Activated CD4-positive, alpha-beta T cell treated with anti-CD3 and anti-CD28 coated beads for 36 hours (primary cell): ENCODE measurements around the gene MEIOB. TPM values are rescaled to one million over a fixed set of nuclear protein-coding genes. Genes with fewer than 3 reads are reported as not detected.
A peak's percentile ranks its signal among the peaks of the same experiment; 100 is the strongest.

ENCODE experiments used
- ATAC-seq: fragments of 200-7000 bp; cut with Tn5 transposase; one replicate; pipeline ENCODE4 v1.10.0; 2021; ENCODE audit warnings: mild to moderate bottlenecking, moderate library complexity
- CTCF ChIA-PET: fragments of 350-600 bp; sonication (Branson Sonifier 250); formaldehyde crosslinking; loops from one replicate; lab custom pipeline; 2021; ENCODE audit warnings: antibody characterized with exemption; lab: Charles Lee
- POLR2A ChIA-PET: fragments of 350-600 bp; sonication (Branson Sonifier 250); formaldehyde crosslinking; loops from one replicate; lab custom pipeline; 2021; ENCODE audit warnings: antibody characterized with exemption, inconsistent platforms; lab: Charles Lee
- DNase-seq: peaks from one replicate; pipeline ENCODE4 v3.0.0-alpha.2; 2020
- H3K27ac Mint-ChIP-seq: one replicate; pipeline ENCODE4 v1.8.0; 2021; ENCODE audit warnings: mixed read lengths
- H3K27me3 Mint-ChIP-seq: one replicate; pipeline ENCODE4 v1.8.0; 2021; ENCODE audit warnings: mixed read lengths
- H3K36me3 Mint-ChIP-seq: one replicate; pipeline ENCODE4 v1.8.0; 2021; ENCODE audit warnings: low read depth, mixed read lengths
- H3K4me1 Mint-ChIP-seq: one replicate; pipeline ENCODE4 v1.8.0; 2021; ENCODE audit warnings: mixed read lengths
- H3K4me3 Mint-ChIP-seq: one replicate; pipeline ENCODE4 v1.8.0; 2021; ENCODE audit warnings: mild to moderate bottlenecking, moderate library complexity, mixed read lengths
- H3K9me3 Mint-ChIP-seq: one replicate; pipeline ENCODE4 v1.8.0; 2021; ENCODE audit warnings: low read depth, mixed read lengths
- intact Hi-C, 2 experiments: fragments of 100-400 bp; cut with DNase I in 1 of 2; cut with micrococcal nuclease in 1 of 2; formaldehyde crosslinking; loops; one replicate each; pipeline versions ENCODE4 v1.14.2 to v1.15.1; 2022 to 2024; cut with DNase I, micrococcal nuclease
- total RNA-seq, 2 experiments: library from RNA; stranded (reverse); gene quantifications; one replicate each; pipeline ENCODE4 v1.2.3, GENCODE V29; 2021

MEIOB gene
- total RNA-seq, 2 experiments from 2014 or later: 0.14 to 0.21 TPM

GRCh38 chr16:1818873-1819525 lies 53.0 kb downstream of the MEIOB start:
- H3K27ac Mint-ChIP-seq: no peak overlapping the region
- H3K4me3 Mint-ChIP-seq: no peak overlapping the region
- intact Hi-C loops: no loop called here
- H3K9me3 Mint-ChIP-seq: no peaks in the 10 kb centered on the region
- no peak for ATAC-seq
- H3K36me3 Mint-ChIP-seq: peaks cover 7% of the 10 kb centered on the region
- H3K4me1 Mint-ChIP-seq: no peaks in the 10 kb centered on the region
- CTCF ChIA-PET: no interaction called here
- POLR2A ChIA-PET: no interaction called here
- no peaks in the 10 kb centered on the region for H3K27me3 Mint-ChIP-seq
- DNase-seq: no peak

- H3K9me3 Mint-ChIP-seq: no peaks in the 10 kb centered on the region
- no peaks in the 10 kb centered on the region for H3K27me3 Mint-ChIP-seq
- intact Hi-C loops: no loop called here
- ATAC-seq: no peak
- POLR2A ChIA-PET: no interaction called here
- no peak for DNase-seq
- H3K36me3 Mint-ChIP-seq: peaks cover 10% of the 10 kb centered on the region
- H3K27ac Mint-ChIP-seq: no peak overlapping the region
- H3K4me3 Mint-ChIP-seq: no peak overlapping the region
- H3K4me1 Mint-ChIP-seq: no peaks in the 10 kb centered on the region
- CTCF ChIA-PET: no interaction called here
These were observed 53.6 kb downstream of the MEIOB start for GRCh38 chr16:1818204-1818872.

GRCh38 chr16:1817716-1818115 lies 54.2 kb downstream of the MEIOB start:
- Mint-ChIP-seq H3K4me1 (peaks cover 6% of the 10 kb centered on the region), H3K4me3 (no peak overlapping the region), H3K9me3 (no peaks in the 10 kb centered on the region), H3K27me3 (no peaks in the 10 kb centered on the region), H3K36me3 (peaks cover 10% of the 10 kb centered on the region), H3K27ac (no peak overlapping the region)
- ATAC-seq (no peak), DNase-seq (no peak)
- ChIA-PET CTCF (no interaction called here), POLR2A (no interaction called here)
- intact Hi-C loops: no loop called here

- Mint-ChIP-seq H3K9me3 (no peaks in the 10 kb centered on the region), H3K4me3 (no peak overlapping the region), H3K27me3 (no peaks in the 10 kb centered on the region), H3K4me1 (peaks cover 10% of the 10 kb centered on the region), H3K27ac (no peak overlapping the region), H3K36me3 (peaks cover 10% of the 10 kb centered on the region)
- DNase-seq: no peak
- intact Hi-C loops: no loop called here
- CTCF ChIA-PET: no interaction called here
- POLR2A ChIA-PET: no interaction called here
- no peak for ATAC-seq
These were observed 54.7 kb downstream of the MEIOB start for GRCh38 chr16:1817276-1817589.

GRCh38 chr16:1816396-1817275 lies 55.3 kb downstream of the MEIOB start:
- Mint-ChIP-seq H3K4me3 (no peak overlapping the region), H3K9me3 (no peaks in the 10 kb centered on the region), H3K27ac (no peak overlapping the region), H3K36me3 (peaks cover 10% of the 10 kb centered on the region), H3K4me1 (peaks cover 10% of the 10 kb centered on the region), H3K27me3 (no peaks in the 10 kb centered on the region)
- ChIA-PET POLR2A (no interaction called here), CTCF (no interaction called here)
- DNase-seq (no peak), ATAC-seq (no peak)
- intact Hi-C loops: no loop called here

- DNase-seq (no peak), ATAC-seq (no peak)
- Mint-ChIP-seq H3K36me3 (peaks cover 10% of the 10 kb centered on the region), H3K9me3 (no peaks in the 10 kb centered on the region), H3K4me3 (no peak overlapping the region), H3K27ac (peak overlapping the region; percentile 31), H3K27me3 (no peaks in the 10 kb centered on the region), H3K4me1 (peaks cover 10% of the 10 kb centered on the region)
- intact Hi-C loops: no loop called here
- ChIA-PET POLR2A (no interaction called here), CTCF (interaction anchor here (0.7 to 0.8 kb wide), 2 partner anchors 14 to 46 kb away, joined by 3 read pairs; no protein-coding TSS in a partner anchor)
These were observed 56.5 kb downstream of the MEIOB start for GRCh38 chr16:1815461-1815860.

- ChIA-PET POLR2A (no interaction called here), CTCF (no interaction called here)
- Mint-ChIP-seq H3K27ac (peak overlapping the region; percentile 65), H3K4me3 (no peak overlapping the region), H3K36me3 (peaks cover 11% of the 10 kb centered on the region), H3K27me3 (no peaks in the 10 kb centered on the region), H3K9me3 (no peaks in the 10 kb centered on the region), H3K4me1 (peaks cover 10% of the 10 kb centered on the region)
- ATAC-seq (peak; percentile 96), DNase-seq (peak; percentile 85)
- intact Hi-C loops: loop anchor here in 1 of 2 experiments (1.0 kb wide), 1 partner anchor 117 kb away; no protein-coding TSS in a partner anchor
These were observed 59.2 kb downstream of the MEIOB start for GRCh38 chr16:1812732-1813163.

- CTCF ChIA-PET: no interaction called here
- intact Hi-C loops: no loop called here
- DNase-seq (no peak), ATAC-seq (no peak)
- no peaks in the 10 kb centered on the region for H3K27me3 Mint-ChIP-seq
- peaks cover 10% of the 10 kb centered on the region for H3K4me1 Mint-ChIP-seq
- H3K36me3 Mint-ChIP-seq: peaks cover 27% of the 10 kb centered on the region
- POLR2A ChIA-PET: no interaction called here
- H3K4me3 Mint-ChIP-seq: no peak overlapping the region
- no peaks in the 10 kb centered on the region for H3K9me3 Mint-ChIP-seq
- no peak overlapping the region for H3K27ac Mint-ChIP-seq
These were observed 61.4 kb downstream of the MEIOB start for GRCh38 chr16:1810536-1810935.

GRCh38 chr16:1810106-1810505 lies 61.9 kb downstream of the MEIOB start:
- POLR2A ChIA-PET: no interaction called here
- H3K36me3 Mint-ChIP-seq: peaks cover 27% of the 10 kb centered on the region
- no peaks in the 10 kb centered on the region for H3K27me3 Mint-ChIP-seq
- CTCF ChIA-PET: no interaction called here
- H3K4me1 Mint-ChIP-seq: peaks cover 10% of the 10 kb centered on the region
- no peaks in the 10 kb centered on the region for H3K9me3 Mint-ChIP-seq
- H3K4me3 Mint-ChIP-seq: no peak overlapping the region
- ATAC-seq (no peak), DNase-seq (no peak)
- no peak overlapping the region for H3K27ac Mint-ChIP-seq
- intact Hi-C loops: no loop called here

GRCh38 chr16:1809281-1809801 lies 62.6 kb downstream of the MEIOB start:
- H3K36me3 Mint-ChIP-seq: peaks cover 26% of the 10 kb centered on the region
- ChIA-PET CTCF (no interaction called here), POLR2A (no interaction called here)
- intact Hi-C loops: loop anchor here in 1 of 2 experiments (10.0 kb wide), 1 partner anchor 785 kb away; no protein-coding TSS in a partner anchor
- H3K9me3 Mint-ChIP-seq: no peaks in the 10 kb centered on the region
- no peak for DNase-seq
- H3K27ac Mint-ChIP-seq: no peak overlapping the region
- peaks cover 10% of the 10 kb centered on the region for H3K4me1 Mint-ChIP-seq
- ATAC-seq: no peak
- no peak overlapping the region for H3K4me3 Mint-ChIP-seq
- H3K27me3 Mint-ChIP-seq: no peaks in the 10 kb centered on the region

GRCh38 chr16:1808691-1809090 lies 63.3 kb downstream of the MEIOB start:
- DNase-seq: no peak
- Mint-ChIP-seq H3K27me3 (no peaks in the 10 kb centered on the region), H3K36me3 (peaks cover 24% of the 10 kb centered on the region), H3K9me3 (no peaks in the 10 kb centered on the region), H3K4me3 (no peak overlapping the region), H3K4me1 (peaks cover 10% of the 10 kb centered on the region), H3K27ac (no peak overlapping the region)
- intact Hi-C loops: loop anchor here in 1 of 2 experiments (10.0 kb wide), 1 partner anchor 784 kb away; no protein-coding TSS in a partner anchor
- POLR2A ChIA-PET: no interaction called here
- ATAC-seq: no peak
- CTCF ChIA-PET: no interaction called here
